Neural progenitor cell (in vitro differentiated cells): Measurements from ENCODE around the gene PTBP3. TPM values are rescaled to one million over a fixed set of nuclear protein-coding genes. Genes with fewer than 3 reads are reported as not detected.

Experiments
- DNase-seq: peaks from one replicate; pipeline ENCODE4 v3.0.0-alpha.2; 2016; ENCODE audit warnings: low spot score
- H2AFZ ChIP-seq: fragments of 200-600 bp; sonication (generic); replicated peaks from 2 replicates; pipeline ENCODE4 v1.6.1; 2016; ENCODE audit warnings: antibody characterized with exemption
- H3F3A ChIP-seq: fragments of 200-600 bp; sonication (generic); 2 replicates; pipeline ENCODE4 v1.6.1; 2016; ENCODE audit warnings: antibody characterized with exemption, low read depth
- H3K27ac ChIP-seq: fragments of 200-600 bp; sonication (generic); 2 replicates; pipeline ENCODE4 v1.5.1; 2016; ENCODE audit warnings: mild to moderate bottlenecking
- H3K27me3 ChIP-seq: fragments of 200-600 bp; sonication (generic); 2 replicates; pipeline ENCODE4 v1.6.1; 2016; ENCODE audit warnings: mild to moderate bottlenecking, moderate library complexity
- H3K36me3 ChIP-seq: fragments of 200-600 bp; sonication (generic); 2 replicates; pipeline ENCODE4 v1.5.1; 2016
- H3K4me1 ChIP-seq: fragments of 200-600 bp; sonication (generic); 2 replicates; pipeline ENCODE4 v1.6.1; 2016; ENCODE audit warnings: mixed run types
- H3K4me2 ChIP-seq: fragments of 200-600 bp; sonication (generic); 2 replicates; pipeline ENCODE4 v1.6.1; 2016
- H3K4me3 ChIP-seq: fragments of 200-600 bp; sonication (generic); 2 replicates; pipeline ENCODE4 v1.5.1; 2016
- H3K79me2 ChIP-seq: fragments of 200-600 bp; sonication (generic); 2 replicates; pipeline ENCODE4 v1.6.1; 2016; ENCODE audit warnings: low read depth
- H3K9ac ChIP-seq: fragments of 200-600 bp; sonication (generic); 2 replicates; pipeline ENCODE4 v1.6.1; 2016
- H3K9me3 ChIP-seq: fragments of 200-600 bp; sonication (generic); 2 replicates; pipeline ENCODE4 v1.5.1; 2016; ENCODE audit warnings: low read depth
- H4K20me1 ChIP-seq: fragments of 200-600 bp; sonication (generic); 2 replicates; pipeline ENCODE4 v1.6.1; 2016; ENCODE audit warnings: low read depth
- H3K27ac Mint-ChIP-seq: 3 replicates; pipeline ENCODE4 v1.8.0; 2021; ENCODE audit warnings: mixed read lengths
- H3K27me3 Mint-ChIP-seq: 2 replicates; pipeline ENCODE4 v1.8.0; 2022; ENCODE audit warnings: low read depth, mild to moderate bottlenecking, inconsistent platforms, moderate library complexity, mixed read lengths; ENCODE audit not compliant: insufficient read depth
- H3K36me3 Mint-ChIP-seq: 3 replicates; pipeline ENCODE4 v1.8.0; 2021; ENCODE audit warnings: mixed read lengths
- H3K4me1 Mint-ChIP-seq: 3 replicates; pipeline ENCODE4 v1.8.0; 2021; ENCODE audit warnings: mixed read lengths
- H3K4me3 Mint-ChIP-seq: 3 replicates; pipeline ENCODE4 v1.8.0; 2021; ENCODE audit warnings: mild to moderate bottlenecking, moderate library complexity, mixed read lengths
- H3K9me3 Mint-ChIP-seq: 3 replicates; pipeline ENCODE4 v1.8.0; 2020; ENCODE audit warnings: mixed read lengths
- EZH2 ChIP-seq: fragments of 200-600 bp; sonication (generic); IDR thresholded peaks from 2 replicates; pipeline ENCODE4 v1.6.1; 2017; ENCODE audit warnings: antibody characterized with exemption, mild to moderate bottlenecking, moderate library complexity
- EZH2phosphoT487 ChIP-seq: fragments of 200-600 bp; sonication (generic); IDR thresholded peaks from 2 replicates; pipeline ENCODE4 v1.6.1; 2017; ENCODE audit warnings: antibody characterized with exemption
- total RNA-seq: library from RNA; depleted of rRNA; stranded (reverse); fragments of >200 nt; gene quantifications from 2 replicates; pipeline ENCODE4 v1.2.3, GENCODE V29; 2015; ENCODE audit warnings: low replicate concordance
- TF ChIP-seq, protein P1 (sequence below): fragments of 200-600 bp; sonication (generic); IDR thresholded peaks from 2 replicates; pipeline ENCODE4 v1.5.1; 2017; ENCODE audit warnings: antibody characterized with exemption, mild to moderate bottlenecking

Gene PTBP3
- total RNA-seq, 1 donor from 2014 or later, result 84.7 TPM

DNA sequence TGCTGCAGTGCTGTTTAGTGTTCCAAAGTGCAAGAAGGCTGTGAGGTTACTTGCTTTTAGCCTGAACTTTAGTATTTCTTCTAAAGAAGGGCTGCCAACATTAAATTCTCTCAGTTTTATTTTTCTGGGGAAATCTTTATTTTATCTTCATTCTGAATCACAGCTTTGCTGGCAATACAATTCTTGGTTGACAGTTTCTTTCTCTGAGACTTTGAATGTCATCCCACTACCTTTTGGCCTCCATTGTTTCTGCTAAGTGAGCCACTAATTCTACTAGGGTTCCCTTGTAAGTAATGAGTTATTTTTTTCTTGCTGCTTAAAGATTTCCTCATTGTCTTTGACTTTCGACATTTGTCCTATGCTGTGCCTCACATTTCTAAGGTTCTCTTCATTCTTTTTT lies 126.0 kb downstream of the PTBP3 start:
- Histone ChIP-seq H3K4me3 (no peak overlapping the region), H3K4me1 (no peaks in the 10 kb centered on the region), H3K27ac (no peak overlapping the region), H3K79me2 (no peaks in the 10 kb centered on the region), H3K4me2 (no peak overlapping the region), H3K9me3 (no peaks in the 10 kb centered on the region), H3K27me3 (no peaks in the 10 kb centered on the region), H3K36me3 (no peaks in the 10 kb centered on the region), H2AFZ (no peak overlapping the region), H3F3A (no peaks in the 10 kb centered on the region), H4K20me1 (no peaks in the 10 kb centered on the region), H3K9ac (no peak overlapping the region)
- TF ChIP-seq EZH2phosphoT487, result no peak
- no peak for TF ChIP-seq EZH2
- TF ChIP-seq, protein P1, sequence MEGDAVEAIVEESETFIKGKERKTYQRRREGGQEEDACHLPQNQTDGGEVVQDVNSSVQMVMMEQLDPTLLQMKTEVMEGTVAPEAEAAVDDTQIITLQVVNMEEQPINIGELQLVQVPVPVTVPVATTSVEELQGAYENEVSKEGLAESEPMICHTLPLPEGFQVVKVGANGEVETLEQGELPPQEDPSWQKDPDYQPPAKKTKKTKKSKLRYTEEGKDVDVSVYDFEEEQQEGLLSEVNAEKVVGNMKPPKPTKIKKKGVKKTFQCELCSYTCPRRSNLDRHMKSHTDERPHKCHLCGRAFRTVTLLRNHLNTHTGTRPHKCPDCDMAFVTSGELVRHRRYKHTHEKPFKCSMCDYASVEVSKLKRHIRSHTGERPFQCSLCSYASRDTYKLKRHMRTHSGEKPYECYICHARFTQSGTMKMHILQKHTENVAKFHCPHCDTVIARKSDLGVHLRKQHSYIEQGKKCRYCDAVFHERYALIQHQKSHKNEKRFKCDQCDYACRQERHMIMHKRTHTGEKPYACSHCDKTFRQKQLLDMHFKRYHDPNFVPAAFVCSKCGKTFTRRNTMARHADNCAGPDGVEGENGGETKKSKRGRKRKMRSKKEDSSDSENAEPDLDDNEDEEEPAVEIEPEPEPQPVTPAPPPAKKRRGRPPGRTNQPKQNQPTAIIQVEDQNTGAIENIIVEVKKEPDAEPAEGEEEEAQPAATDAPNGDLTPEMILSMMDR, result no peak
- Mint-ChIP-seq H3K4me3 (no peak overlapping the region), H3K9me3 (peaks cover 19% of the 10 kb centered on the region), H3K27ac (no peak overlapping the region), H3K36me3 (peaks cover 39% of the 10 kb centered on the region), H3K4me1 (no peaks in the 10 kb centered on the region), H3K27me3 (no peaks in the 10 kb centered on the region)
- no peak for DNase-seq

DNA sequence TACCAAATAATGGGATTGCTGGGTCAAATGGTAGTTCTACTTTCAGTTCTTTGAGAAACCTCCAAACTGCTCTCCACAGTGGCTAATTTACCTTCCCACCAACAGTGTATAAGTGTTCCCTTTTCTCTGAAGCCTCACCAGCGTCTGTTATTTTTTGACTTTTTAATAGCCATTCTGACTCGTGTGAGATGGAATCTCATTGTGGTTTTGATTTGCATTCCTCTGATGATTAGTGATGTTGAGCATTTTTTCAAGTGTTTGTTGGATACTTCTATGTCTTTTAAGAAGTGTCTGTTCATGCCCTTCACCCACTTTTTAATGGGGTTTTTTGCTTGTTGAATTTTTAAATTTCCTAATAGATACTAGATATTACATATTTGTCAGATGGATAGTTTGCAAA lies 129.9 kb downstream of the PTBP3 start:
- H3K4me2 ChIP-seq, result no peak overlapping the region
- H3K27me3 Mint-ChIP-seq, result peaks cover 2% of the 10 kb centered on the region
- H3K9ac ChIP-seq, result no peak overlapping the region
- H3K4me3 ChIP-seq, result no peak overlapping the region
- no peaks in the 10 kb centered on the region for H3K79me2 ChIP-seq
- no peak overlapping the region for H3K27ac Mint-ChIP-seq
- no peaks in the 10 kb centered on the region for H3F3A ChIP-seq
- no peaks in the 10 kb centered on the region for H3K36me3 ChIP-seq
- no peaks in the 10 kb centered on the region for H4K20me1 ChIP-seq
- H3K9me3 Mint-ChIP-seq, result peaks cover 14% of the 10 kb centered on the region
- H3K27me3 ChIP-seq, result no peaks in the 10 kb centered on the region
- H3K36me3 Mint-ChIP-seq, result peaks cover 22% of the 10 kb centered on the region
- no peaks in the 10 kb centered on the region for H3K4me1 ChIP-seq
- no peak for DNase-seq
- no peak overlapping the region for H2AFZ ChIP-seq
- H3K4me3 Mint-ChIP-seq, result no peak overlapping the region
- no peak overlapping the region for H3K27ac ChIP-seq
- H3K9me3 ChIP-seq, result no peaks in the 10 kb centered on the region
- no peak for TF ChIP-seq EZH2
- H3K4me1 Mint-ChIP-seq, result no peaks in the 10 kb centered on the region

GRCh38 chr9:112200711-112201110 lies 132.7 kb downstream of the PTBP3 start:
- no peaks in the 10 kb centered on the region for H3F3A ChIP-seq
- no peaks in the 10 kb centered on the region for H3K9me3 ChIP-seq
- no peaks in the 10 kb centered on the region for H3K4me1 ChIP-seq
- Mint-ChIP-seq H3K9me3 (no peaks in the 10 kb centered on the region), H3K4me3 (no peak overlapping the region), H3K36me3 (peaks cover 6% of the 10 kb centered on the region), H3K4me1 (no peaks in the 10 kb centered on the region), H3K27me3 (peaks cover 2% of the 10 kb centered on the region), H3K27ac (no peak overlapping the region)
- no peaks in the 10 kb centered on the region for H4K20me1 ChIP-seq
- H3K79me2 ChIP-seq, result no peaks in the 10 kb centered on the region
- TF ChIP-seq, protein P1, result no peak
- no peak for TF ChIP-seq EZH2
- no peak for TF ChIP-seq EZH2phosphoT487
- no peak overlapping the region for H3K4me2 ChIP-seq
- no peaks in the 10 kb centered on the region for H3K27me3 ChIP-seq
- no peak overlapping the region for H3K27ac ChIP-seq
- no peak overlapping the region for H2AFZ ChIP-seq
- no peak overlapping the region for H3K4me3 ChIP-seq
- H3K9ac ChIP-seq, result no peak overlapping the region
- DNase-seq, result no peak
- H3K36me3 ChIP-seq, result no peaks in the 10 kb centered on the region

DNA sequence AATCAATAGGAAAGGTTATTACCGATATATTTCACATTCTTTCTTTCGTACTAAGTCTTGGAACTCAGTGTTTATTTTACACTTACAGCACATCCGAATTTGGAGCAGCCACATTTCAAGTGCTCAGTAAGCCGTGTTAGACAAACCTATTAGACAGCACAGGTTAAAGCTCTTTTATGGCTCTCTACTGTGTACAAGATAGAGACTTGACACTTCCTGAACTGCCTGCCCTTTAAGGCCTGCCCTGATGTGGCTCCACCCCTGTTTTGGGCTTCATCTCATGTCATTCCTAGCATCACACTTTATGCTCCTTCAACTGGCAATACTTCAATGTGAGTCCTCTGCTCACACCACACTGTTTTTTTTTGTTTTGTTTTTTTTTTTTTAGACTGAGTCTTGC lies 134.8 kb downstream of the PTBP3 start:
- H3K27ac Mint-ChIP-seq, result no peak overlapping the region
- H3K27ac ChIP-seq, result no peak overlapping the region
- no peaks in the 10 kb centered on the region for H3K9me3 ChIP-seq
- H3K36me3 ChIP-seq, result no peaks in the 10 kb centered on the region
- no peak for DNase-seq
- no peak overlapping the region for H3K4me2 ChIP-seq
- no peaks in the 10 kb centered on the region for H3K79me2 ChIP-seq
- no peaks in the 10 kb centered on the region for H3K27me3 ChIP-seq
- H3K4me1 Mint-ChIP-seq, result peaks cover 6% of the 10 kb centered on the region
- no peak overlapping the region for H3K4me3 Mint-ChIP-seq
- TF ChIP-seq EZH2phosphoT487 (no peak), EZH2 (no peak)
- TF ChIP-seq, protein P1, result no peak
- H3K27me3 Mint-ChIP-seq, result peaks cover 2% of the 10 kb centered on the region
- no peak overlapping the region for H3K9ac ChIP-seq
- no peaks in the 10 kb centered on the region for H3K9me3 Mint-ChIP-seq
- H3K36me3 Mint-ChIP-seq, result no peaks in the 10 kb centered on the region
- H4K20me1 ChIP-seq, result no peaks in the 10 kb centered on the region
- H3K4me1 ChIP-seq, result peaks cover 9% of the 10 kb centered on the region
- no peak overlapping the region for H2AFZ ChIP-seq
- H3F3A ChIP-seq, result peaks cover 10% of the 10 kb centered on the region
- H3K4me3 ChIP-seq, result no peak overlapping the region
